HCT116 (cell line): ENCODE results near the gene TPO. TPM values are rescaled to one million over a fixed set of nuclear protein-coding genes. Genes with fewer than 3 reads are reported as not detected.

Experiments
- ATAC-seq: fragments of 200-7000 bp; cut with Tn5 transposase; 2 replicates; pipeline ENCODE4 v1.9.1; 2020; ENCODE audit warnings: mild to moderate bottlenecking, moderate library complexity
- BruUV-seq: library from RNA; stranded (reverse); fragments of 400-500 nt; replicated peaks from 2 replicates; lab custom pipeline; 2021; lab: Mats Ljungman, UMichigan
- CTCF ChIA-PET: fragments of 300-600 bp; sonication (Branson Sonifier 250); formaldehyde crosslinking; loops from one replicate; lab custom pipeline; 2021; ENCODE audit warnings: antibody characterized with exemption; lab: Charles Lee
- POLR2A ChIA-PET: fragments of 300-600, 350-600 bp; sonication (Branson Sonifier 250); formaldehyde crosslinking; loops from one replicate; lab custom pipeline; 2021; ENCODE audit warnings: antibody characterized with exemption; lab: Charles Lee
- RAD21 ChIA-PET, 2 experiments: fragments of 300-600 bp; sonication (Branson Sonifier 250); formaldehyde crosslinking; loops; one replicate each; lab custom pipeline; 2023; ENCODE audit warnings: low total read pairs in 2 of 2; ENCODE audit not compliant: uncharacterized antibody in 2 of 2, unreplicated experiment in 2 of 2, low non-redundant PET in 1 of 2; lab: Charles Lee
- DNase-seq: peaks from one replicate; pipeline ENCODE4 v3.0.0-alpha.2; 2010; ENCODE audit warnings: low read depth, low spot score
- H2AFZ ChIP-seq: fragments of 200-600 bp; shearing (Covaris generic), sonication (generic); 2 replicates; pipeline ENCODE4 v1.6.1; 2017; ENCODE audit warnings: low read depth, mixed run types, mixed read lengths, antibody characterized with exemption, low read length; ENCODE audit not compliant: poor library complexity, severe bottlenecking
- H3K27ac ChIP-seq: 2 replicates; pipeline ENCODE4 v1.5.1; 2012; ENCODE audit warnings: low read depth, low read length
- H3K27me3 ChIP-seq: fragments of 200-600 bp; sonication (generic); 2 replicates; pipeline ENCODE4 v1.6.1; 2016; ENCODE audit warnings: mixed run types, low read length, mixed read lengths; ENCODE audit not compliant: insufficient read depth
- H3K36me3 ChIP-seq, 2 experiments: fragments of 200-500 bp in 1 of 2; fragments of 200-600 bp in 1 of 2; sonication (Bioruptor generic) in 1 of 2; sonication (generic) in 1 of 2; 2 replicates each; pipeline versions ENCODE4 v1.5.1 to v1.6.1; 2014 to 2016; ENCODE audit warnings: low read length in 2 of 2, inconsistent platforms in 1 of 2, mixed read lengths in 1 of 2, mixed run types in 1 of 2; ENCODE audit not compliant: insufficient read depth in 2 of 2, control insufficient read depth in 1 of 2
- H3K4me1 ChIP-seq, 2 experiments: fragments of 200-600 bp in 1 of 2; sonication (generic) in 1 of 2; 2 replicates each; pipeline versions ENCODE4 v1.5.1 to v1.6.1; 2012 to 2017; ENCODE audit warnings: low read length in 2 of 2, inconsistent platforms in 1 of 2, mild to moderate bottlenecking in 1 of 2, mixed read lengths in 1 of 2, mixed run types in 1 of 2, moderate library complexity in 1 of 2; ENCODE audit not compliant: insufficient read depth in 2 of 2, control insufficient read depth in 1 of 2
- H3K4me2 ChIP-seq: fragments of 200-600 bp; sonication (generic); 2 replicates; pipeline ENCODE4 v1.6.1; 2017; ENCODE audit warnings: mixed run types, low read length, mixed read lengths
- H3K4me3 ChIP-seq, 2 experiments: fragments of 200-600 bp in 1 of 2; sonication (generic) in 1 of 2; replicated peaks in 1 of 2; 2 replicates each; pipeline ENCODE4 v1.5.1; 2011 to 2016; ENCODE audit warnings: low read length in 2 of 2, control low read depth in 1 of 2, low read depth in 1 of 2, mild to moderate bottlenecking in 1 of 2, mixed read lengths in 1 of 2, mixed run types in 1 of 2
- H3K79me2 ChIP-seq: fragments of 200-600 bp; sonication (generic); 2 replicates; pipeline ENCODE4 v1.6.1; 2017; ENCODE audit warnings: mild to moderate bottlenecking, mixed run types, low read length, moderate library complexity, mixed read lengths; ENCODE audit not compliant: insufficient read depth
- H3K9ac ChIP-seq: fragments of 200-600 bp; sonication (generic); 2 replicates; pipeline ENCODE4 v1.6.1; 2016; ENCODE audit warnings: low read length, mixed read lengths
- H3K9me2 ChIP-seq: fragments of 200-600 bp; sonication (generic), shearing (Covaris generic); 2 replicates; pipeline ENCODE4 v1.6.1; 2017; ENCODE audit warnings: mixed run types, mild to moderate bottlenecking, moderate library complexity; ENCODE audit not compliant: insufficient read depth
- H3K9me3 ChIP-seq, 2 experiments: fragments of 200-500 bp in 1 of 2; fragments of 200-600 bp in 1 of 2; sonication (Bioruptor generic) in 1 of 2; sonication (generic) in 1 of 2; 2 replicates each; pipeline ENCODE4 v1.6.1; 2014 to 2017; ENCODE audit warnings: low read length in 2 of 2, mixed read lengths in 2 of 2, inconsistent platforms in 1 of 2, low read depth in 1 of 2, mild to moderate bottlenecking in 1 of 2, mixed run types in 1 of 2, moderate library complexity in 1 of 2; ENCODE audit not compliant: control insufficient read depth in 1 of 2, insufficient read depth in 1 of 2
- H4K20me1 ChIP-seq: fragments of 200-600 bp; sonication (generic), shearing (Covaris generic); 2 replicates; pipeline ENCODE4 v1.6.1; 2017; ENCODE audit warnings: mixed run types, mild to moderate bottlenecking, moderate library complexity; ENCODE audit not compliant: insufficient read depth
- ATF3 ChIP-seq: IDR thresholded peaks from 2 replicates; pipeline ENCODE4 v1.6.1; 2012
- ELF1 ChIP-seq: IDR thresholded peaks from 2 replicates; pipeline ENCODE4 v1.6.1; 2012; ENCODE audit warnings: low read depth, borderline replicate concordance
- EZH2phosphoT487 ChIP-seq: fragments of 200-600 bp; IDR thresholded peaks from 2 replicates; pipeline ENCODE4 v1.6.1; 2018; ENCODE audit warnings: antibody characterized with exemption, borderline replicate concordance
- FOSL1 ChIP-seq: IDR thresholded peaks from 2 replicates; pipeline ENCODE4 v1.6.1; 2012; ENCODE audit warnings: low read depth
- MAX ChIP-seq: IDR thresholded peaks from 2 replicates; pipeline ENCODE4 v1.6.1; 2012
- POLR2AphosphoS5 ChIP-seq: IDR thresholded peaks from 2 replicates; pipeline ENCODE4 v1.6.1; 2011; ENCODE audit warnings: mild to moderate bottlenecking, low read depth, low read length, moderate library complexity
- RAD21 ChIP-seq: IDR thresholded peaks from 2 replicates; pipeline ENCODE4 v1.6.1; 2012; ENCODE audit warnings: low read depth, mild to moderate bottlenecking
- REST ChIP-seq: IDR thresholded peaks from 2 replicates; pipeline ENCODE4 v1.6.1; 2012; ENCODE audit warnings: low read depth
- SP1 ChIP-seq: IDR thresholded peaks from 2 replicates; pipeline ENCODE4 v1.6.1; 2012; ENCODE audit warnings: low read depth
- SRF ChIP-seq: IDR thresholded peaks from 2 replicates; pipeline ENCODE4 v1.6.1; 2012; ENCODE audit warnings: low read depth
- TCF7L2 ChIP-seq: IDR thresholded peaks from 2 replicates; pipeline ENCODE4 v1.7.0; 2011; ENCODE audit warnings: borderline replicate concordance, inconsistent platforms; ENCODE audit not compliant: insufficient read depth, insufficient read length; ENCODE audit errors: extremely low read depth
- YY1 ChIP-seq: IDR thresholded peaks from 2 replicates; pipeline ENCODE4 v1.6.1; 2011; ENCODE audit warnings: low read length, low read depth, moderate library complexity, mild to moderate bottlenecking; ENCODE audit not compliant: insufficient replicate concordance; ENCODE audit errors: extremely low read depth
- ZFX ChIP-seq: fragments of 450-650 bp; IDR thresholded peaks from 2 replicates; pipeline ENCODE4 v1.6.1; 2017
- ZNF274 ChIP-seq: fragments of 200-500 bp; sonication (Bioruptor generic); IDR thresholded peaks from 2 replicates; pipeline ENCODE4 v1.6.1; 2014; ENCODE audit warnings: mild to moderate bottlenecking, low read depth, low read length, inconsistent platforms
- intact Hi-C: fragments of 100-400 bp; cut with micrococcal nuclease; formaldehyde crosslinking; loops from 2 replicates; pipeline ENCODE4 v1.10.0; 2022
- total RNA-seq: library from RNA; stranded (reverse); gene quantifications from one replicate; pipeline ENCODE4 v1.2.1, GENCODE V29; 2021; ENCODE audit not compliant: unreplicated experiment

TPO gene
- total RNA-seq, 1 experiment from 2014 or later = not detected

GRCh38 chr2:1586251-1586922 is 173.1 kb downstream of the TPO start:
- no peak overlapping the region for H3K4me3 ChIP-seq
- H3K36me3 ChIP-seq = no peaks in the 10 kb centered on the region
- POLR2A ChIA-PET = no interaction called here
- H3K9me2 ChIP-seq = no peaks in the 10 kb centered on the region
- H3K79me2 ChIP-seq = no peaks in the 10 kb centered on the region
- TF ChIP-seq SRF (no peak), MAX (no peak), YY1 (no peak), TCF7L2 (no peak), ZNF274 (no peak), FOSL1 (no peak), EZH2phosphoT487 (no peak), POLR2AphosphoS5 (no peak), SP1 (no peak), ZFX (no peak), RAD21 (no peak), ATF3 (no peak), REST (no peak), ELF1 (no peak)
- no peak overlapping the region for H2AFZ ChIP-seq
- no peak overlapping the region for H3K4me2 ChIP-seq
- DNase-seq (no peak), ATAC-seq (no peak)
- no peaks in the 10 kb centered on the region for H4K20me1 ChIP-seq
- intact Hi-C loops = no loop called here
- H3K4me1 ChIP-seq = no peaks in the 10 kb centered on the region
- H3K9me3 ChIP-seq = no peaks in the 10 kb centered on the region
- RAD21 ChIA-PET = no interaction called here
- CTCF ChIA-PET = no interaction called here
- peaks cover 51% of the 10 kb centered on the region for H3K27me3 ChIP-seq
- no TSS peak for BruUV-seq
- H3K9ac ChIP-seq = no peak overlapping the region
- H3K27ac ChIP-seq = no peak overlapping the region
